H1 (cell line): ENCODE data around the gene RAB4B.
"Not testable (repeated sequence)": the region's sequence is repeated elsewhere in the genome, so short reads cannot be mapped to it uniquely, and the experiment has no call there.

Experiments
- CBX5 ChIP-seq: fragments of 300-800, 300-1000 bp; sonication (generic); IDR thresholded peaks from 2 replicates; pipeline ENCODE4 v1.7.1; 2016; ENCODE audit warnings: antibody characterized with exemption, low read length, low read depth
- CBX8 ChIP-seq: fragments of 300-800, 300-1000 bp; sonication (generic); IDR thresholded peaks from 2 replicates; pipeline ENCODE4 v1.7.1; 2016; ENCODE audit warnings: low read depth, low read length, borderline replicate concordance
- CREB1 ChIP-seq: IDR thresholded peaks from 2 replicates; pipeline ENCODE4 v1.6.1; 2012; ENCODE audit warnings: inconsistent platforms
- CTCF ChIP-seq, 3 experiments: IDR thresholded peaks; 1 replicate in 2 of 3; 2 replicates in 1 of 3; pipeline versions ENCODE4 v1.5.1 to v1.6.1; 2011; ENCODE audit warnings: low read length in 3 of 3, mild to moderate bottlenecking in 3 of 3, inconsistent platforms in 2 of 3, low read depth in 1 of 3, moderate library complexity in 1 of 3; ENCODE audit not compliant: insufficient read depth in 1 of 3; ENCODE audit errors: control extremely low read depth in 1 of 3
- EP300 ChIP-seq, 2 experiments: IDR thresholded peaks; 1 replicate in 1 of 2; 2 replicates in 1 of 2; pipeline ENCODE4 v1.6.1; 2011 to 2012; ENCODE audit warnings: low read depth in 2 of 2, low read length in 2 of 2, mild to moderate bottlenecking in 2 of 2, borderline replicate concordance in 1 of 2, inconsistent platforms in 1 of 2, moderate library complexity in 1 of 2
- JUND ChIP-seq: IDR thresholded peaks from 2 replicates; pipeline ENCODE4 v1.6.1; 2011; ENCODE audit warnings: mild to moderate bottlenecking, improper control_type of control experiment, low read length
- POLR2A ChIP-seq, 2 experiments: IDR thresholded peaks; 1 replicate in 1 of 2; 2 replicates in 1 of 2; pipeline ENCODE4 v1.6.1; 2011; ENCODE audit warnings: low read depth in 2 of 2, low read length in 2 of 2, mild to moderate bottlenecking in 2 of 2; ENCODE audit errors: control extremely low read depth in 1 of 2
- RAD21 ChIP-seq, 2 experiments: IDR thresholded peaks in 1 of 2; conservative IDR thresholded peaks in 1 of 2; 2 replicates each; pipeline ENCODE4 v1.6.1; 2011; ENCODE audit warnings: low read depth in 2 of 2, low read length in 2 of 2, improper control_type of control experiment in 1 of 2, inconsistent platforms in 1 of 2, mild to moderate bottlenecking in 1 of 2, moderate library complexity in 1 of 2
- SIRT6 ChIP-seq: IDR thresholded peaks from one replicate; pipeline ENCODE4 v1.7.1; 2012; ENCODE audit warnings: low read length, inconsistent platforms
- SP1 ChIP-seq: IDR thresholded peaks from 2 replicates; pipeline ENCODE4 v1.6.1; 2011; ENCODE audit warnings: low read depth, low read length
- YY1 ChIP-seq: IDR thresholded peaks from 2 replicates; pipeline ENCODE4 v1.6.1; 2011; ENCODE audit warnings: low read depth, mild to moderate bottlenecking, low read length
- TF ChIP-seq, protein P1 (sequence below): IDR thresholded peaks from 2 replicates; pipeline ENCODE4 v1.6.1; 2012; ENCODE audit warnings: low read length, inconsistent platforms

GRCh38 chr19:40766385-40766784, 11.7 kb upstream of the RAB4B start:
- not testable (repeated sequence) for TF ChIP-seq SIRT6; POLR2A (IDR thresholded peaks at IDR 0.05; ENCODE audit: control extremely low read depth in 1 of 2, low read depth in 2 of 2, low read length in 2 of 2); CBX8; CTCF (IDR thresholded peaks at IDR 0.05; ENCODE audit: control extremely low read depth in 1 of 3, insufficient read depth in 1 of 3, low read depth in 1 of 3, low read length in 3 of 3); EP300 (IDR thresholded peaks at IDR 0.05; ENCODE audit: borderline replicate concordance in 1 of 2, low read depth in 2 of 2, low read length in 2 of 2); JUND; CREB1; CBX5; SP1; YY1; RAD21 (IDR thresholded peaks at IDR 0.05 in 1 of 2, conservative IDR thresholded peaks at IDR 0.05 in 1 of 2; ENCODE audit: low read depth in 2 of 2, low read length in 2 of 2)
- TF ChIP-seq, protein P1, sequence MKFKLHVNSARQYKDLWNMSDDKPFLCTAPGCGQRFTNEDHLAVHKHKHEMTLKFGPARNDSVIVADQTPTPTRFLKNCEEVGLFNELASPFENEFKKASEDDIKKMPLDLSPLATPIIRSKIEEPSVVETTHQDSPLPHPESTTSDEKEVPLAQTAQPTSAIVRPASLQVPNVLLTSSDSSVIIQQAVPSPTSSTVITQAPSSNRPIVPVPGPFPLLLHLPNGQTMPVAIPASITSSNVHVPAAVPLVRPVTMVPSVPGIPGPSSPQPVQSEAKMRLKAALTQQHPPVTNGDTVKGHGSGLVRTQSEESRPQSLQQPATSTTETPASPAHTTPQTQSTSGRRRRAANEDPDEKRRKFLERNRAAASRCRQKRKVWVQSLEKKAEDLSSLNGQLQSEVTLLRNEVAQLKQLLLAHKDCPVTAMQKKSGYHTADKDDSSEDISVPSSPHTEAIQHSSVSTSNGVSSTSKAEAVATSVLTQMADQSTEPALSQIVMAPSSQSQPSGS, result not testable (repeated sequence)
